Caki2 (cell line): ENCODE measurements around the gene GPRIN3. TPM values are rescaled to one million over a fixed set of nuclear protein-coding genes. Genes with fewer than 3 reads are reported as not detected.

Source experiments
- DNase-seq: peaks from one replicate; pipeline ENCODE4 v3.0.0-alpha.2; 2015; ENCODE audit warnings: low read depth
- in situ Hi-C: cut with HindIII; loops from 2 replicates; pipeline ENCODE4 v1.10.0; 2016; ENCODE audit warnings: low sequenced_read_pairs, low pct_unique_long_range_greater_than_20kb, mixed read lengths
- total RNA-seq: library from RNA; depleted of rRNA; stranded (reverse); fragments of >200 nt; shearing (Covaris generic); gene quantifications from 2 replicates; pipeline ENCODE4 v1.2.3, GENCODE V29; 2014; ENCODE audit warnings: low replicate concordance

The GPRIN3 gene
- total RNA-seq, 1 experiment from 2014 or later, result 0.71 TPM

DNA sequence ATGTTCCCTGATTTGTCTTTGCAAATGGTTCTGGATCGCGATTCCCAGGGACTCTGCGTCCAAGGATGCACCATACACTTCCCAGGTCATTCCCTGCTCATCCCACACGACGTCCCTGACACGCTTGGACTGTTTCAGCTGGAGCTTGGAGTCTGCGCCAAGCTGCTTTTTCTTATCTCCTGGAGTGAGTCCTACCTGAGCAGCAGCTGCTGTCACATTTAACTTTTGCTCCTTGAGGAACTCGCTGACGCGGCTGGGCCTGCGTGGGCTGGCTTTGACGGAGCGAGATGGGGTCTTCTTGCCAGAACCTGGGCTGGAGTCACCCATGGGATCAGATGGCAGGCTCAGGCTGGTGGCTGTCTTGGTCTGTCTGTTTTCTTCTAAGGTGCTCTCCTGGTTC is 59.6 kb downstream of the GPRIN3 start:
- in situ Hi-C loops, result no loop called here
- DNase-seq, result no peak

DNA sequence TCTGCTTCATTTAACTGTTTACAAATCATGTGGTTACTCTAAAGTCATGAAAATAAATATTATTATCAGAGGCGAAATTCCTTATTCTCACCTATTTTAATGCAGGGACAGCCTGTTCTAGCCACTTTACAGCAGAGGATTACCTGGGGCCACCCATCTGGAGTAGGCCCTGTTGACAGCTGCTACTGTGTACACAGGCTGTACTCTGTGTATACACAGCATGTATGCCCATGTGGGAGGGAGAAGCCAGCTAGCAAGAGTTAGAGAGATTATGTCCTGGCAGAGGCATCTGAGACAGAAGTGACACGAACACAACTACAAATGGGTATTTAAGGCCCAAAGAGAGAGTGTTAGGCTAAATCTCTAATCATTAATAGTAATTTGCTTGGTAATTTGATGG is 62.1 kb downstream of the GPRIN3 start:
- in situ Hi-C loops, result no loop called here

DNA sequence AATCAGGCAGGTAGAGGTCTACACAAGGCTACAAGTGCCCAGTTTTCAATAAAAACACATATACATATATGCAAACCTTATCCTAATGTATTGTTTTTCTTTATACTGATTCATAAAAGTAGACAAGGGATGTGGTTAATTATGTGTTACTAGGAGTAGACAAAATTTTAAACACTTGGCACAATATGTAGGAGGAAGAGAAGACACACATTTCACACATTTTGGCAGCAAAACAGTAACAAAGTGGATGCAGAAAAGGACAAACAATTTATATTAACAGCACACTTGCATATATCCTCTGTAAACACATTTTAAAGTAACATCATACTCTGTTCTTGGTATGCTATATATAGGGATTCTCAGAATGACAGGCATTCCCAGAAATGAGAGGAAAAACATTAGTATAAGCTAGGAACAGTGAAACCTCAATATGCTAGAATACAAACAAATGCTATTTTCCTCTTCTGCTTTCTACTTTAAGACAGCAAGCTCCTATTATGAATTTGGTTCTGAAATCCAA is 63.8 kb downstream of the GPRIN3 start:
- no peak for DNase-seq
- in situ Hi-C loops, result no loop called here

More for the DNA sequence above, 62.1 kb downstream of the GPRIN3 start:
- no peak for DNase-seq

DNA sequence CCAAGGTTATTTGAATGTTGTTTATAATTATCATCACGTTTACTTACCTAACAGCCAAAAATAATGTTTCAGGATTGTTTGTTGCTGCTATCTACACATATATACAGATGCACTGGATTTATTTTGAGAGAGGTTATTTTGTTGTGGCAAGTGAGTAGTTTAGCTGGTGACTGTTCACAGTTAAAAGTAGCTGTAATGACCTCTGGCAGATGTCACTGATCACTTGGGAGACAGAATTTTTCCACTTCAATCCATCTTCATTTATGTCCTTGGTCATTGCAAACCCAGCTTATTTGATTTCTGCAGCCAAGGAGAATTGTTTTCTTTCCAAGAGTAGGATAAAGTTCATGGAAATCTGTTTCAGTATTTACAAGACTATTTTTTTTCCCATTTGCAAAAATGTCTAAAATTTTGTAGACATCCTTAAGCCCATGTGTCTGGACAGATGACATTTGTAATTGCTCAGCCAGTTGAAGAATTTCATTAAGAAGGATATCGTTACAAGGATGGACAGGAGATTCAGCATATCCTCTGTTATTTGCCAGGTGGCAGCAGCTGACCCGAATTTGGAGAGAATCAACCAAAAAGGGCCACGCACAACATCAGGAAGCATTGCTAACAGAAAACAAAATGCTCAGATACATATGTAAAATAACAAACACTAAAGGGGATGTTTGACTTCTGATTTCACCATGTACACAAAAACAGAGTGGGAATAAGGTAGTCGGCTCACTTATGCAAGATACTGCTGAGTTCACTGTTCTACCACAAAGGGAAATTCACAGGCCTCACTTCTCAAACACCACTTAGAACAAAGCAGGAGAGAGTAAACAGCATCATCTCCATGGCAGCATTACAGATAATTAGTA is 64.5 kb downstream of the GPRIN3 start:
- no peak for DNase-seq
- in situ Hi-C loops, result no loop called here

DNA sequence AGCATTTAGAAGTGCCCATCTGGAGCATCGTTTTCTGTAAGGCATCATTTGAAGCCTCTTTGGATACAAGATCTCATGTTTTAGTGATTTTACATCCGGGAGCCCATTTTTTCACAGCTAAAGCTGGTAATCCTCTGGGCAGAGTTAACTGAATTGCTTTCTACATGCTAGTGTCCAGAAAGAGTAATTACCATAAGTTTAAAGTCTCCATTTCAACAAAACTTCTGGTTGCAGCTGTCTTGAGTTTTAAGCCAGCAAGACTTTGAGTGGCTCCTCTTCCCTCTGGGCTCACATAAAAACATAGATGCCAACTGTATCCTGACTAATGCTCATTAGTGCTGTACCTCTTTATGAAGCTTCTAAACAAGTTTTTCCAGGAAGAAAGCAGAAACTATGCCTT is 65.4 kb downstream of the GPRIN3 start:
- in situ Hi-C loops, result no loop called here
- DNase-seq, result no peak

DNA sequence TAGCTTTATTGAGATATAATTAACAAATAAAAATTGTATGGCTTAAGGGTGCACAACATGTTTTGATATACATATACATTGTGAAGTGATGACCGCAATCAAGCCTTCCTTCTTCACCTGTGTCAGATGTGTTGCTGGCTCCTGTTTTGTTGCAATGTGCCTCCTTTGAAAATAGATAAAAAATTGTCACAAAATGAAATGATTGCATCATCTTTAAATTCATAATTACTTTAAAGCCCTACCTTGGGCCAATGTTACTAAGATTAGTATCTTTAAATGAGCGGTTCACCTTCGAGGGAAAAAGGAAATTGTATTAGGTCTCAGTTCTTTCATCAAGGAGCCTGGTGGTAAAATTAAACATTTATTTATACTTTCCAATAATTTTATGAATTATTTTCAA is 77.3 kb downstream of the GPRIN3 start:
- DNase-seq, result no peak
- in situ Hi-C loops, result no loop called here

DNA sequence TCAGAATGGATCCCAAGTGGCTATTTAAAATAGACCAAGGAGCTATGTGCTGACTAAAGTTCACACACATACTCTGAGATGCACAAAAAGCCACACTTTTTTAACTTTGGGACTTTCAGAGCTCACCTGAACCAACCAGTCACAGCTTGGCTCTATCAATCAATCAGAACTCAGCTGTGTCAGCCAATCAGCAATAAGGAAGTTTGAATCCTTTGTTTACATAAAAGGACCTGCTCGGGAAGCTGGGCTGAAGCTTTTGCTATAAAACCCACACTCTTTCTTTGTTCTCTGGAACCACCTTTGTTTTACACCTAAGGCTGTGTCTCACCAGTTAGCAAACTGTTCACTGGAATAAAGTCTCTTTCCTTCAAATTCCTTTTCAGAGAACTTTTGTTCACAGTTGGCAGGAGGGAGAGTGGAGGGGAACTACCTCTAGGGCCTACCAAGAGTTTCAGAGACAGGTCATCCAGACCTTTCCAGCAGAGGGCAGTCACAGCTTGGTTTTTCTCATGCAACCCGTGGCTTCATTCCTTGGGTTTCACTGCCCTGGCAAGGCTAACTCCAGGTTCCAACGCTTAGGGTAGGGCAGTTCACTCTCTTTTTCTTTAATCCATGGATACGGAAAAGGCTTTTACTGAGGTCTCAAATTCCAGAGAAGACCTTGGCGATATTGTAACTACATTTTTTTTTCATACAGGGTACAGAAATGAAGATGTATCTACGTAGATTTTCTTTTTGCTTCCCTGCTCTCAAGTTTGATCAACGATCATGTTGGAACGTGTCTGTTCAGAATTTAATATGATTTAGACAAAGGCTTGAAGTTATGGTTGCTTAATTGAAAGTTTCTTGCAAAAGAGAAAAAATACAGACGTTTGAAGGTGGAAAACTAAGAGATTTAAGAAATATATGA is 80.7 kb downstream of the GPRIN3 start:
- peak; percentile 59 for DNase-seq
- in situ Hi-C loops, result no loop called here

DNA sequence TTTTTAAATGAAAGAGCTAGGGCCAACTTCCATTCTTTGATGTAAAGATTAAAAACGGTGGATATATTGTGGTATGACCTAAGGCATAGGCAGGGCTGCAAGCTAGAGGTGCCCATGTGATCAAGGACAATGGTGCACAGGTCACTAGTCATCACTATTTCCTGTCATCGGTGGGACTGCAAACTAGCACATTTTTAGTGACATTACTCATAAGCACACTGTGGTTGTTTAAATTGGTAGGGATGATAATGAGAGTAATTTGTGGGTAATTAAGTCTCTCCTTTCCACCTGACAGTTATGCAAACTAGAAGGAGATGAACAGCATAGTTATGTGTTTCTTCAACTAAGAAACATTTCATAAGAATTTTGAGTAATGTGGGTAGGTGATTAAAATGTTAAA is 85.4 kb downstream of the GPRIN3 start:
- in situ Hi-C loops, result no loop called here
- no peak for DNase-seq

DNA sequence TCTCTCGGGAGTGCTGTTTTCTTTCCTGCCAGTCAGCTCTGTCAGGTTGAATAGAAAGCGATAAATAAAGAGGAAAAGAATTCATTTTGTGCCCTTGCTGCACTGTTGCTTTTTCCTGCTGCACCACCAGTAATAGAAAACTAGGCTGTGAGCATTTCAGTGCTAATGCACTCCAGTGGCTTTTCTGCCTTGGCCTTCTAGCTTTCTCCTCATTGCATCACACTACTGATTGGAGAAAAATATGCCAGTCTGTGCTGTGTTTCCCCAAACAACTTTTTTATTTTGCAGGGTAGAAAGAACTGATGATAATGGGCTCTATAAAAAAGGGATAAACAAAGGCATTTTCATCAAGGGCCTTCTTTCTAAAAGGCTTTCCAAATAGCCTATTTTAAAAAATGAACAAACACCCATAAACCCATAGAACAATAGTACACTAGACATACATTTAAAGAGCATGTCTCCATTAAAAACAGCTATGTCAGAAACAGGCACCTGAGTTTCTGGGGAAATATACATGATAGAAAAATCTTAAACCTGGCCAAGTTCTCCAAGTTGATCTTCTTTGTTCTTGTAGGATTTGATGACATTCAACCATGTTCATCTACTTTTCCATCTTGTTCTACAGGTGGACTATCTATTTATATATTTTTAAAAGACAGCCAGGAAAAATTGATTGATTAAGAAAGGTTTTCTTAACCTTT is 86.3 kb downstream of the GPRIN3 start:
- in situ Hi-C loops, result no loop called here
- DNase-seq, result no peak

DNA sequence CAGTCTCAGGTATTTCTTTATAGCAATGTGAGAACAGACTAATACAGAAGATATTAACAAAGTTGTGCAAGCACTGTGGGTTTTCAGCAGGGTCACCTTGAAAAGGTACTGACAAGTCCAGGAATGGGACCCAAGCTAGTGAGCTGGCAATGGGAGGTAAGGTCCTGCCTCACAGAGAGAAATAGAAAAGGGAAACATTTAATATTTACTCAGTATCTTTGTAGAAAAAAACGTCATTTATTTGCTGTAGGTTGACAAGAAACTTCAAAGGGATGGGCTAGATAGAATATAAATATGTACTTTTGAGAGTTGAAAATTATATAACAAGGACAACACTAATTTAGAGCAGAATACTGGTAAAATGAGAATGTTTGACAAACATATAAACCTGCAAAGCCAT is 89.0 kb downstream of the GPRIN3 start:
- DNase-seq, result no peak
- in situ Hi-C loops, result no loop called here

DNA sequence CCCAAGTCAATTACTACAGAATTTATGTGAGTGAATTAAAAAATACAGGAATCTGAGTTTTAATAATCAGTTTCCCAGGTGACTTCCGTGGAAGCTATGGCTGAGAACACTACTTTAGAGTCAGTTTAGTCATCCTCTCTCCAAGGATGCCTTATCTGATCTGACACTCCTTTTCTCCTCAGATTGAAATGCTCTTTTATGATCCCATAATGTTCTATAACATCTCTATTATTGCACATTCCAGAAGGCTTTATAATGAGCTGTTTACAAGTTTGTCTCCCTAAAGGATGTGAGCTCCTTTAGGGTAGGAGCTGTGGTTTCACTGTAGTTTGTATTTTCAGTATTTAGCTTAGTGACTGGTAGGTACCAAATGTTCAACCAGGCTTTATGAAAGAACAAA is 90.0 kb downstream of the GPRIN3 start:
- no peak for DNase-seq
- in situ Hi-C loops, result no loop called here

DNA sequence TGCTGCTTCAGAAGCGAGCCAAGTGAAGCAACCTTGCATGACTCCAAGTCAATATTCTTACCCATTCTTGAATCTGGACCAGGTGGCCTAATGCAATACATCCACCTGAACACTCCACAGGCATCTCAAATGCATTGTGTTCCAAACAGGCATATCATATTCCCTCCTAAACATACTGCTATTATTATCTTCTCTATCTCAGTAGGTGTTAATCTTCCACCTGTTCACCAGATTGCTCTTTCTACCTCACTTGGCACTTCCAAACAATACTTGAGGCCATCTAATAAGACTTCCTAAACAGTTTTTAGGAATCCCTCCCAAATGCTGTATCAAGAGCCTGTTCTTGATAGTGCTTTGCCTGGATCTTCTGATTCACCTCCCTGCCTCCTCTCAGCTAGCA is 90.7 kb downstream of the GPRIN3 start:
- DNase-seq, result no peak
- in situ Hi-C loops, result no loop called here

DNA sequence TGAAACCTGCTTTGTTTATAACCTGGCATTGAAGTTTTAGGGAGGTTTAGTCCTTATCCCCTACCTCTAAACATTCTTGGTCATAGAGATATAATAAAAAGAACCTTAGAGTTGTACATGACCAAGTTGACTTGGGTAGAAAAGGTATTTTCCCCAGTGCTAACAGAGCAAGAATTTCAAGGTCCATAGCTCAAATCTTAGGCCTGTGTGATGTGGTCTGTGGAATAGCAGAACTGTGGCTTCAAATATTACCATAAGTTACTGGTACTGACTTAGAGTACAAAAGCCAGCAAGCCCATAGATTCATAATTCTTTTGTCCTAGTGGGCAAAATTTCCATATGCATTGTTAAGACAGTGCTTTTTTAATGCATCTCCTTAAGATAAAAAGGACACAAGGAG is 91.2 kb downstream of the GPRIN3 start:
- no peak for DNase-seq
- in situ Hi-C loops, result no loop called here

DNA sequence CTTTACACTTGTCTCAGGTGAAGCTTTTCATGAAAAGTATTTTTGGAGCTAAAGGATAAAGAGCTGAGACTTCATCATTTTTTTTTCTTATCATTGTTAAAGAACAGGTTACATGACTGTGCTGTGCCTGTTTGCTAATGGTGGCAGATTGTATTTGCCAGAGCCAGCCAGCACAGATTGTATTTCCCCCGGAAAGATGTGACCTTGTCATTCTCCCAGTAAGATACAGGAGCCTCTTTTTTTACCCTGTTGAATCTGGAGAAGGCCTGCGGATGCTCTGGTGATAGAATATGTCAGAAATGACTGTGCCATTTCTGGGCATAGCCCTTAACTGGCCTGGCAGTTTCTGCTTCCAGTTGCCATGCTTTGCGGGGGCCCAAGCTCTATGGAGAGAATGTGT is 91.9 kb downstream of the GPRIN3 start:
- DNase-seq, result no peak
- in situ Hi-C loops, result no loop called here

DNA sequence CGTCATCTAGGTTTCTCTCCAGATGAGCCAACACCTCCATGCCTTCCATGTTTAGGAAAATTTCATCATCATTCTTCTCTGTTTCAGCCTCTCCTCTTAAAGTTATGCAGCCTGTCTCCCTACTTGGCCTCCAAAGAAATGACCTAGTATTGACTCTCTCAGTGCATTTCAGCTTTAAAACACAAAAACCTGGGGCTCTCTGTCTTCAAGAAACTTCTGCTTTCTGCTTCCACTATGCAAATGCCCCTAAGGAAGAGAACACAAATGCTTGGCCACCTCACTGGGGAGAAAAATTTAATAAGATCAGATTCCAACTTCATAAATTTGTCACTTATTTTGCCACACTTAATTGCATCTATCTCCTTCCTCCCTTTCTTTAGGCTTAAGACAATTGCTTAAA is 93.3 kb downstream of the GPRIN3 start:
- DNase-seq, result no peak

DNA sequence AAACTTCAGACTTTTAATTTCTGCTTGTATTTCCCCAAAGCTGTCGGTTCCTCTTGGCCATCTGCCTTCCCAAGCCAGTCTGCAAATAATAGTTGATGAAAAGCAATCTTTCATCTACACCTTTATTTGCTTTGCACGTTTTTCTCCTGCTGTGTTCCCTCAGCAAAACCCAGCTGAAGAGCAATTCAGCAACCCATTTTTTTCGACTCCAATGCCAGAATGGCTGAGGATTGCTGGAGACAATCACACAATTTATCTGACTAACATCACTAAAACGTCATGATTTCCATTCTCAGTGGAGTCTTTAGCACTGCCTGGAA is 94.3 kb downstream of the GPRIN3 start:
- no peak for DNase-seq
- in situ Hi-C loops, result no loop called here

More for the DNA sequence above, 93.3 kb downstream of the GPRIN3 start:
- in situ Hi-C loops, result no loop called here

DNA sequence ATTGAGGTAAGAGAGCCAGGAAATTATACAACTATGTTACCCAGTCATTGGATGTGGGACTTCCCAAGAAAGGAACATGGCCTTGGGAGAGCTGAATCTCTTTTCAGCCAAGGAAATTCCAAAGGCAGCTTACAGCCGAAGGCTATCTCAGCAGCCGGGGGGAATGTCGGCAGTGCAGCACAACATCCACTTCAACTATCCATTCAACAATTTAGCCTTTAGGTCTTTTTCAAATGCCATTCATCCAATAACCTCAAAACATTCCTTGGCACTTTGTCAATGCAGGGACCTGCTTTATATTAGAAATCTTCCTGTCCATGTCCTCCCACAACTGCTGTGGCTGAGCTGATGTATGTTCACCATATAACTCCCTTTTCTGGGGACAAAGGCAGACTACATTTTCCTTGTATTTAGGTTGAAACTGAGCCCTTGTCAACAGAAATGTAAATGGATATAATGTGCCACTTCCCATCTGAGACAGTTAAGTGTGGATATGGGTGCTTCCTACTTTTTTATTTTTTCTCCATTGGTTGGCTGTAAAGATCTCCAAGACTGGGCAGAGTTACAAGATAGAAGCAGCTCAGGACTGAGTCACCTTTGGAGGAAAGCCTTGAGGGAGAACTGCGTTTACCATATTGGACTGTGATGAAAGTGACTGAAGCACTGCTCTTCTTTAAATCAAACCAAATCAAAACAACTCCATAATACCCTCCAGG is 94.8 kb downstream of the GPRIN3 start:
- in situ Hi-C loops, result no loop called here
- DNase-seq, result no peak

DNA sequence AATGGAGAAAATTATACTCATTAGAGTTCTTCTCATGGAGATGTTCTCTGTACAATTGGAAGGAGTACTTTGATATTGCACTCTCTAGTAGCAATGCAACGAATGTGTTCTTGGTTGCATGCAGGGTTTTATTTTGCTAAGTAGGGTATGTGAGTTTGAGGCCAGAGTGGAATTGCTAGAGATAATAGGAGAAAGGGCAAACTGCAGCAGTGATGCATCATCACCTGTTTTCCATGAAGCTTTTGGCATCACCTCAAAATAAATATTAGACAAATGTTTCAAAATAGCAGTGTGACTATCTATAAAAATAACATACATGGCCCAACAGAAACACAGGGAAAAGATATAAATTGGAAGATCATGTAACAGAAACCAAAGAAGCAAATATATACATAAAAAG is 103.0 kb downstream of the GPRIN3 start:
- in situ Hi-C loops, result no loop called here
- peak; percentile 16 for DNase-seq
